Muscle layer of duodenum (tissue), 2 donors: ENCODE data around the gene SPG11.
"Not testable (repeated sequence)": the region's sequence is repeated elsewhere in the genome, so short reads cannot be mapped to it uniquely, and the experiment has no call there.

ENCODE experiments used
- H3K27ac ChIP-seq: one replicate; pipeline ENCODE4 v1.7.0; 2013; ENCODE audit warnings: mild to moderate bottlenecking, low read length
- H3K27me3 ChIP-seq: one replicate; pipeline ENCODE4 v1.7.0; 2013; ENCODE audit warnings: low read depth, mild to moderate bottlenecking, control low read depth, low read length
- H3K36me3 ChIP-seq, 2 donors: one replicate each; pipeline ENCODE4 v1.7.0; 2013; ENCODE audit warnings: low read length in 2 of 2, control low read depth in 1 of 2, mild to moderate bottlenecking in 1 of 2; ENCODE audit not compliant: insufficient read depth in 2 of 2, control insufficient read depth in 1 of 2
- H3K4me1 ChIP-seq, 2 donors: one replicate each; pipeline ENCODE4 v1.7.0; 2013; ENCODE audit warnings: low read length in 2 of 2, mild to moderate bottlenecking in 2 of 2, control low read depth in 1 of 2, moderate library complexity in 1 of 2; ENCODE audit not compliant: insufficient read depth in 2 of 2, control insufficient read depth in 1 of 2
- H3K4me3 ChIP-seq, 2 donors: one replicate each; pipeline ENCODE4 v1.7.0; 2013; ENCODE audit warnings: low read length in 2 of 2, low read depth in 1 of 2, mild to moderate bottlenecking in 1 of 2
- H3K9me3 ChIP-seq, 2 donors: one replicate each; pipeline ENCODE4 v1.7.0; 2013; ENCODE audit warnings: low read length in 2 of 2, control low read depth in 1 of 2, mild to moderate bottlenecking in 1 of 2; ENCODE audit not compliant: control insufficient read depth in 1 of 2
- donor health status: healthy.

SPG11 gene

DNA sequence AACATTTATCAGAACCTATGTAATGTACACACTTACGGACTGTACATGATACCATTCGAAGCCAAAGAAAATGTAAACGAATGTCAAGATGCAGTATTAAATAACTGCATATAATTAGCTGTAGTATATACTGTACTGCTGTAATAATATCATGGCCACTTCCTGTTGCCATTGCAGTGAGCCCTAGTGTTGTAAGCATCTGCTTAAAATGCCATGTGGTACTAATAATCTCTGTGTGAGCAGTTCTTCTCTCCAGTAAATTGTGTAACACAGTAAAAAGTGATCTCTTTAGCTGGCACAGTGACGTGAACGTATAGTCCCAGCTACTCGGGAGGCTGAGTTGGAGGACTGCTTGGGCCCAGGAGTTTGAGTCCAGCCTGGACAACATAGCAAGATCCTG lies 8.6 kb downstream of the SPG11 start:
- peaks cover 41 to 47% of the 10 kb centered on the region in 2 donors for H3K36me3 ChIP-seq
- H3K9me3 ChIP-seq = no peaks in the 10 kb centered on the region
- no peak overlapping the region for H3K27ac ChIP-seq
- H3K4me3 ChIP-seq = no peak overlapping the region
- H3K27me3 ChIP-seq = no peaks in the 10 kb centered on the region
- H3K4me1 ChIP-seq = no peaks in the 10 kb centered on the region

DNA sequence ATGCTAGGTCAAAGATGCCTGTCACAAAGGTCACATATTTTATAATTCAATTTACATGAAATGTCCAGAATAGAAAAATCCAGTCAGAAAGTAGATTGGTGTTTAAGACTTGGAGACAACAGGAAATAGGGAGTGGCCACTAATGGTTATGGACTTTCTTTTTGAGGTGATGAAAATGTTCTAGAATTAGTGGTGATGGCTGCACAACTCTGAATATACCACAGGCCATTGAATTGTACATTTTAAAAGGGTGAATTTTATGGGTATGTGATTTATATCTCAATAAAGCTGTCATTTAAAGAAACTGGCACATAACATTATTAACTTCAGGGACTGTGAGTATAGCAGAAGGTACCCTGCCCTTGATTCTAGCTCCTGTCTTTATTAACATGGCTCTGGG lies 15.8 kb downstream of the SPG11 start:
- Histone ChIP-seq H3K4me1 (no peaks in the 10 kb centered on the region), H3K9me3 (no peaks in the 10 kb centered on the region), H3K27me3 (no peaks in the 10 kb centered on the region), H3K36me3 (peaks cover 30 to 45% of the 10 kb centered on the region in 2 donors), H3K27ac (no peak overlapping the region), H3K4me3 (no peak overlapping the region)

DNA sequence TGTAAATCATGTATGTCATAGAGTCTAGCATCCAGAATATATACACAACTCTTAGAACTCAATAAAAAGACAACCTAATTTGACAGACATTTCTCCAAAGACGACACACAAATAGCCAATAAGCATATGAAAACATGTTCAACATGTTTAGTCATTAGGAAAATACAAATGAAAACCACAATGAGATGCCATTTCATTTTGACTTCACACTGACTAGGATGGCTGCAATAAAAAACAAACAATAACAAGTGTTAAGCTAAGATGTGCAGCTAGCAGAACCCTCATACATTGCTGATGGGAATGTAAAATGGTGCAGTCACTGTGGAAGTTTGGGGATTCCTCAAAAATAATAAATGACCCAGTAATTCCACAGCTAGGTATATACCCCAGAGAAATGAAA lies 16.4 kb downstream of the SPG11 start:
- no peaks in the 10 kb centered on the region for H3K9me3 ChIP-seq
- no peaks in the 10 kb centered on the region for H3K4me1 ChIP-seq
- H3K27ac ChIP-seq = no peak overlapping the region
- no peaks in the 10 kb centered on the region for H3K27me3 ChIP-seq
- H3K4me3 ChIP-seq = no peak overlapping the region
- peaks cover 30 to 43% of the 10 kb centered on the region in 2 donors for H3K36me3 ChIP-seq

DNA sequence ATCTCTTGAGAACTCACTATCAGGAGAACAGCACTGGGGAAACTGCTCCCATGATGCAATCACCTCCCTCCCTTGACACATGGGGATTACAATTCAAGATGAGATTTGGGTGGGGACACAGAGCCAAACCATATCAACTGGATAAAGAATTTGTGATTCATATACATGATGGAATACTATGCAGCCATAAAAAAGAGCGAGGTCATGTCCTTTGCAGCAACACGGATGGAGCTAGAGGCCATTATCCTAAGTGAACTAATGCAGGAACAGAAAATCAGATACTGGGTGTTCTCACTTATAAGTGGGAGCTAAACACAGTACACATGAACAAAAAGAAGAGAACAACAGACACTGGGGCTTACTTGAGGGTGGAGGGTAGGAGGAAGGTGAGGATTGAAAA lies 17.0 kb downstream of the SPG11 start:
- Histone ChIP-seq H3K27me3 (no peaks in the 10 kb centered on the region), H3K36me3 (peaks cover 25 to 38% of the 10 kb centered on the region in 2 donors)

DNA sequence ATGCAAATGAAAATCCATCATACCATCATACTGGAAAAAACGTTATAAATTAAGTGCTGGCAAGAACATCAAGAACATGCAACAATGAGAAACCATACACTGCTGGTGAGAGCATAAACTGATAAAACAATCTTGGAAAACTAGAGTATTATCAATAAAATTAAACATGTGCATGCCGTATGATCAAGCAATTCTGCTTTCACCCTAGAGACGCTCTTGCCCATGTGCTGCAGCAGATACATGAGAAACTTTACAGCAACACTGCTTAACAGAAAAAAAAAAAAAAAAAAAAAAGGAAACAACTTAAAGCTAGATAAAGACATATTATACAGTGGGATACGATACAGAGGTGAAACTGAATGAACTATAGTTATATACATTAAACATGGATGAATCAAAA lies 21.8 kb downstream of the SPG11 start:
- no peaks in the 10 kb centered on the region for H3K9me3 ChIP-seq
- no peaks in the 10 kb centered on the region for H3K27me3 ChIP-seq
- H3K27ac ChIP-seq = no peak overlapping the region
- H3K4me3 ChIP-seq = no peak overlapping the region
- peaks cover 9 to 14% of the 10 kb centered on the region in 2 donors for H3K36me3 ChIP-seq
- no peaks in the 10 kb centered on the region for H3K4me1 ChIP-seq

More for the DNA sequence above, 17.0 kb downstream of the SPG11 start:
- Histone ChIP-seq H3K4me1 (no peaks in the 10 kb centered on the region), H3K27ac (no peak overlapping the region), H3K9me3 (no peaks in the 10 kb centered on the region), H3K4me3 (no peak overlapping the region)

DNA sequence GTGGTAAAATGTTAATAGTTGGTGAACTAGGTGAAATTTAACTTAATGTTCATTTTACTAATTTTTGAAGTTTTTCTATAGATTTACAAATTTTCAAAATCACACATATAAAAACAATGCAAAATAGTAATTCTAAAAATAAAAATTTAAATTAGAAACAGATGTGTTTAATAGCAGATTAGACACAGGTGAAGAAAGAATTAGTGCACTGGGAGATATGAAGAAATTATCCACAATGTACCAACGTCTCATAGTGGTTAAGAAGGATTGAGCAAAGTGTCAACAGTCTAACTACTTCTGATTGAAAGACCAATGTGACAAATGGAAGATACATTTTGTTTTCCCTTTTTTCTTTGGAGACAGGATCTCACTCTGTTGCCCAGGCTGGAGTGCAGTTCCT lies 26.5 kb downstream of the SPG11 start:
- Histone ChIP-seq H3K36me3 (peaks cover 21 to 33% of the 10 kb centered on the region in 2 donors), H3K4me3 (no peak overlapping the region), H3K27me3 (no peaks in the 10 kb centered on the region), H3K4me1 (no peaks in the 10 kb centered on the region), H3K27ac (no peak overlapping the region), H3K9me3 (no peaks in the 10 kb centered on the region)

DNA sequence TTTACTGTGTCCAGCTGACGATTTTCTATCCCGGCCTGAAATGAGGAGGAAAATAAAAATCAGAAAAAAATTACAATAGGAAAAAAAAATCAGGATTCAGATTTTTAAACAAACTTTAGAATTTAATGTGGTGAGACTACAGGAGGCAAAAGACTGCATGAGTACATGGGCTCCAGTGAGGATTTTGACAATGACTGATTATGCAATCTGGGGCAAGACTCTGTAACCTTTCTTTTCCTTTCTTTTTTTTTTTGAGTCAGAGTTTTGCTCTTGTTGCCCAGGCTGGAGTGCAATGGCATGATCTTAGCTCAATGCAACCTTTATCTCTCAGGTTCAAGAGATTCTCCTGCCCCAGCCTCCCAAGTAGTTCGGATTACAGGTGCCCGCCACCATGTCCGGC lies 29.9 kb downstream of the SPG11 start:
- Histone ChIP-seq H3K36me3 (peaks cover 40 to 59% of the 10 kb centered on the region in 2 donors), H3K4me3 (no peak overlapping the region), H3K27me3 (no peaks in the 10 kb centered on the region), H3K9me3 (no peaks in the 10 kb centered on the region), H3K27ac (no peak overlapping the region), H3K4me1 (no peaks in the 10 kb centered on the region)

DNA sequence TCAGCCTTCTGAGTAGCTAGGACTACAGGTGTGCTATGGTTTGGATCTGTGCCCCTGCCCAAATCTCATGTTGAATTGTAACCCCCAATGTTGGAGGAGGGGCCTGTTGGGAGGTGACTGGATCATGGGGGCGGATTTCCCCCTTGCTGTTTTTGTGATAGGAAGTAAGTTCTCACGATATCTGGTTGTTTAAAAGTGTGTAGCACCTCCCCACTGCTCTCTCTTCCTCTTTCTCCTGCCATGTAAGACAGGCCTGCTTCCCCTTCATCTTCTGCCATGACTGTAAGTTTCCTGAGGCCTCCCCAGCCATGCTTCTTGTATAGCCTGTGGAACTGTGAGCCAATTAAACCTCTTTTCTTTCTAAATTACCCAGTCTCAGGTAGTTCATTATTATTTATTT lies 38.2 kb downstream of the SPG11 start:
- H3K4me3 ChIP-seq, H3K27me3 ChIP-seq, H3K4me1 ChIP-seq, H3K27ac ChIP-seq, H3K9me3 ChIP-seq: not testable (repeated sequence)
- H3K36me3 ChIP-seq = peaks cover 52 to 61% of the 10 kb centered on the region in 2 donors

DNA sequence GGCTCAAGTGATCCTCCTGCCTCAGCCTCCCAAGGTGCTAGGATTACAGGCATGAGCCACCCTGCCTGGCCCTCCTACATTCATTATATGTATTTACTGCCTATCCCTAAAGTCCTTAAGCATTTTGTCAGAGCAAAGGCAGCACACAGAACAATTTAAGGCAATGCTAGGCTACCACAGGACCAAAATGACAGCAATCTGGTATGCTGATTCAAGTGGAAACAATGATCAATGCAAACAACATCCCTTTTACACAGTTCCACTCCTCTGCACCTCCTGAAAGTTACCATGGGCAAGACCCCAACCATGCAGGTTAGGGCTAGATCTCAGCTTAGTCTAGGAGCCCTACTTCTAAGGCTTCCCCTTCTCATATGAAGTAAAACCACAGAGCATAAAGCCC lies 40.3 kb downstream of the SPG11 start:
- Histone ChIP-seq H3K27me3 (no peaks in the 10 kb centered on the region), H3K27ac (no peak overlapping the region), H3K4me1 (no peaks in the 10 kb centered on the region), H3K4me3 (no peak overlapping the region), H3K36me3 (peaks cover 39 to 50% of the 10 kb centered on the region in 2 donors), H3K9me3 (no peaks in the 10 kb centered on the region)

DNA sequence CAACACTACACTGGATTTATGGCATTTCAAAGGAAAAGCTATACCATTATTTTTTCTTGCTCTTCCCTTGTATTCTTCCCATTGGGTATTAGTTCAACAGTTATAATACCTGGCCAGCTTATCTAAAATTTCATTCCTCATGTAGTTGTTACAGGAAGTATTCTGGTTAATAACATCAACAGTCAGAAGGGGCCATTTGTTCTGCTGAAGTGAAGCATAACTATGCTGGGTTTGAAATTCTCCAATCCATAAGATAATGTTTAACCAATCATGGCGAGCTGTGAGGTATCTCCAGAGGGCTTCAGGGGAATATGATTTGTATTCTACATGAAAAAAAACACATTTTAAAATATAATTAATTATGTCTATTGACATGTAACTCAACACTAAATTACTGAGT lies 43.4 kb downstream of the SPG11 start:
- no peak overlapping the region for H3K27ac ChIP-seq
- no peaks in the 10 kb centered on the region for H3K4me1 ChIP-seq
- H3K36me3 ChIP-seq = peaks cover 40 to 46% of the 10 kb centered on the region in 2 donors
- no peak overlapping the region for H3K4me3 ChIP-seq
- no peaks in the 10 kb centered on the region for H3K9me3 ChIP-seq
- no peaks in the 10 kb centered on the region for H3K27me3 ChIP-seq

DNA sequence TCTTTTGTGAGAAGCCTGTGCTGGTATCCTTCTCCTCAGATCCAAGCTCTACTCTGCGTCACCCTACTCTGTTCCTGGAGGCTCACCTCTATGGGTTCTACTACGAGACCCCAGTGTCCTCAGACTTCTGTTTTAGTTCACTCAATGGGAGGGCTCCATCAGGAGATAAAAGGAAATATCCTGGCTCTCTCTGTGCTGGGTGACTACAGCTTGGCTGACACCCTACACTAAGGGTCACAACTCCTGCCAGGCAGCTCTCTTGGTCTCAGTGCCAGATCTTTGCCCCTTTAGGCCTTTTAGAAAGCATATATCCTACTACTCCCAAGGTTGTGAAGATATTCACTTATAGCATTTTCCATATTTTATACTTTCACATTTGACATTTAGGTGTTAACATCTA lies 46.5 kb downstream of the SPG11 start:
- no peaks in the 10 kb centered on the region for H3K9me3 ChIP-seq
- H3K4me3 ChIP-seq = no peak overlapping the region
- no peaks in the 10 kb centered on the region for H3K4me1 ChIP-seq
- H3K27me3 ChIP-seq = no peaks in the 10 kb centered on the region
- H3K36me3 ChIP-seq = peaks cover 55 to 59% of the 10 kb centered on the region in 2 donors
- H3K27ac ChIP-seq = no peak overlapping the region

DNA sequence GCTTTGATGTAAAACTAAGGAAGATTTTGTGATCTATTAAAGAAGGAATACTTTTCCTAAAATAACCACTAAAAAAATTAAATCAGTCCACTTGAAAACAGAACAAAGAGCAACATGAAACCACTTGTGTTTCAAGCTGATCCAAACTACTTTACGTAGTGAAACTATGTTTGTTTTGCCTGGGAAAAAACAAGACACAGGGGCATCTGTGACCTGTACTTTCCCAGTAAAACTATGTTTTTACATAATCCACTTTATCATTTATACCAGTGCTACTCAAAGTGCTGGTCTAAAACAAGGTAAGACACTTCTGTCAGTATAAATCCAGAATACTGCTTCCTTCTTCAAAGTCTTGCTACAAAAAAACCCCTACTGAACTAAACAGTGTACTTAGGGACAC lies 56.7 kb downstream of the SPG11 start:
- H3K36me3 ChIP-seq = peaks cover 51% of the 10 kb centered on the region in 2 donors
- H3K27ac ChIP-seq = no peak overlapping the region

More for the DNA sequence above, 56.7 kb downstream of the SPG11 start:
- Histone ChIP-seq H3K4me3 (no peak overlapping the region), H3K9me3 (no peaks in the 10 kb centered on the region), H3K27me3 (no peaks in the 10 kb centered on the region), H3K4me1 (no peaks in the 10 kb centered on the region)
